HL-60 (cell line): ENCODE results near the gene POLE.

Source experiments
- GABPA ChIP-seq: IDR thresholded peaks from 2 replicates; pipeline ENCODE4 v1.6.1; 2012; ENCODE audit warnings: low read depth
- POLR2AphosphoS5 ChIP-seq: IDR thresholded peaks from 2 replicates; pipeline ENCODE4 v1.6.1; 2012; ENCODE audit warnings: low read depth
- REST ChIP-seq: IDR thresholded peaks from 2 replicates; pipeline ENCODE4 v1.6.1; 2012; ENCODE audit warnings: low read depth; ENCODE audit not compliant: insufficient replicate concordance
- SPI1 ChIP-seq: IDR thresholded peaks from 2 replicates; pipeline ENCODE4 v1.6.1; 2012; ENCODE audit warnings: low read depth, mild to moderate bottlenecking, borderline replicate concordance
- TF ChIP-seq, protein P1 (sequence below): IDR thresholded peaks from one replicate; pipeline ENCODE4 v1.5.1; 2011; ENCODE audit warnings: low read length, control low read depth, inconsistent platforms; ENCODE audit not compliant: insufficient read depth

GRCh38 chr12:132597333-132598316, 89.5 kb downstream of the POLE start:
- TF ChIP-seq, protein P1, sequence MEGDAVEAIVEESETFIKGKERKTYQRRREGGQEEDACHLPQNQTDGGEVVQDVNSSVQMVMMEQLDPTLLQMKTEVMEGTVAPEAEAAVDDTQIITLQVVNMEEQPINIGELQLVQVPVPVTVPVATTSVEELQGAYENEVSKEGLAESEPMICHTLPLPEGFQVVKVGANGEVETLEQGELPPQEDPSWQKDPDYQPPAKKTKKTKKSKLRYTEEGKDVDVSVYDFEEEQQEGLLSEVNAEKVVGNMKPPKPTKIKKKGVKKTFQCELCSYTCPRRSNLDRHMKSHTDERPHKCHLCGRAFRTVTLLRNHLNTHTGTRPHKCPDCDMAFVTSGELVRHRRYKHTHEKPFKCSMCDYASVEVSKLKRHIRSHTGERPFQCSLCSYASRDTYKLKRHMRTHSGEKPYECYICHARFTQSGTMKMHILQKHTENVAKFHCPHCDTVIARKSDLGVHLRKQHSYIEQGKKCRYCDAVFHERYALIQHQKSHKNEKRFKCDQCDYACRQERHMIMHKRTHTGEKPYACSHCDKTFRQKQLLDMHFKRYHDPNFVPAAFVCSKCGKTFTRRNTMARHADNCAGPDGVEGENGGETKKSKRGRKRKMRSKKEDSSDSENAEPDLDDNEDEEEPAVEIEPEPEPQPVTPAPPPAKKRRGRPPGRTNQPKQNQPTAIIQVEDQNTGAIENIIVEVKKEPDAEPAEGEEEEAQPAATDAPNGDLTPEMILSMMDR = no peak
- TF ChIP-seq POLR2AphosphoS5 (no peak), REST (no peak), GABPA (no peak), SPI1 (no peak)
